Measurements from ENCODE around the gene APBA3. TPM values are rescaled to one million over a fixed set of nuclear protein-coding genes. Genes with fewer than 3 reads are reported as not detected.
A peak's percentile ranks its signal among the peaks of the same experiment; 100 is the strongest.

Gene APBA3
- total RNA-seq, 2 donors from 2014 or later, result 27.5 to 42.2 TPM

DNA sequence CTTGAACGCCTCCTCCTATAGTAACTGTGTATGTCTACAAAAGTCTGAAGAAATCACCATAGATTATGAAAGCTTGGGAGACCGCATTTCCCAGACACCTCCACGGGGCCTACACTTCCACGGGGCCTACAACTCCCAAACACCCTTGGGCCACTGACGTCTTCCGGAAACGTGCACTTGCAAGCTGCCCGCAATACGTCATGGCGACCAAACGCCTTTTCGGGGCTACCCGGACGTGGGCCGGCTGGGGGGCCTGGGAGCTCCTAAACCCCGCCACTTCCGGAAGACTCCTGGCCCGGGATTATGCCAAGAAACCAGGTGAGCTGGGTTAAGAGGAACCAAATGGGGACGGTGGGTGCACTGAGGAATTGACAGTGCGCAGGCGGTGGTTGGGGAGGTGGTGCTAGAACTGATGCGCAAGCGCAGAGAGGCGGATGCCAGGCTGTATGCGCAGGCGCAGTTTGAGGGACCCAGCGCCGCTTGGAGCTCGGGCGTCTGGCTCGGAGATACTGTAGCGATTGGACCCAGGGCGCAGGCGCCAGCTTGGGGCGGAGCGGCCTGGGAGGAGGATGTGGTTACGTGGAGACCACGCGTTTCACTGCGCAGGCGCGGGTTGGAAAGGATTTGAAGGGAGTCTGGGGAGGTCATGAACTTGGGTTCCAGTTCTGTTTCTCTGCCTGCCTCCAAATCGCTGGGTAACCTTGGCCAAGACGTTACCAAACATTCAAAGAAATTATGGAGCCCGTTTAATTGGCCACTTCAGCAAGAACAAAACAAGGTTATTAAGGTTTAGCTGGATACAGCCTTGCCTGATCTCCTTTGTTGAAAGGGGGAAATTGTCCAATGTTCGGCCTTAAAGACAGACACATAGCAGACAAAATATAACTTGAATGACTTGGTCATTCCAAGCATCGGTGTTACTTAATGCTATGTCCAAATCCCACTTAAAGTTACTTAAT, 1.3 kb upstream of the APBA3 start, which contains the start of gene MRPL54:
MRPL54 (plus strand) TSS at position 182 of the 959 bp plus-strand sequence; CDS start at position 201, 19 bp downstream.
- Histone ChIP-seq H3K4me1 (ENCODE audit: control insufficient read depth, insufficient read depth, low read length) (no peaks in the 10 kb centered on the region), H3K27ac (ENCODE audit: low read depth, low read length) (peak within 1 kb of the TSS; percentile 96), H3K4me3 (ENCODE audit: low read length) (peak within 1 kb of the TSS; percentile 94), H3K9me3 (ENCODE audit: control insufficient read depth, low read length) (no peaks in the 10 kb centered on the region), H3K36me3 (ENCODE audit: control insufficient read depth, insufficient read depth, low read length) (peaks cover 5% of the 10 kb centered on the region), H3K9ac (ENCODE audit: extremely low read depth, low read length, poor library complexity, severe bottlenecking) (peak within 1 kb of the TSS; percentile 90), H3K27me3 (ENCODE audit: control insufficient read depth, insufficient read depth, low read length, poor library complexity, severe bottlenecking) (no peaks in the 10 kb centered on the region)
- Mint-ChIP-seq H3K4me1 (no peaks in the 10 kb centered on the region), H3K27ac (peak within 1 kb of the TSS; percentile 99), H3K4me3 (peak within 1 kb of the TSS; percentile 93), H3K27me3 (ENCODE audit: insufficient read depth) (no peaks in the 10 kb centered on the region), H3K9me3 (no peaks in the 10 kb centered on the region), H3K36me3 (ENCODE audit: low read depth) (peaks cover 17% of the 10 kb centered on the region)
- WGBS, 2 experiments (ENCODE audit: insufficient coverage in 1 of 2, insufficient read length in 1 of 2), result 5 to 7% methylated on average over 30 to 47 of the region's 47 CpGs
- peak; percentile 100 for DNase-seq
- no peak for TF ChIP-seq CTCF (conservative IDR thresholded peaks at IDR 0.05)

- H3K27ac ChIP-seq (ENCODE audit: low read depth, low read length), result no peak overlapping the region
- Mint-ChIP-seq H3K9me3 (no peaks in the 10 kb centered on the region), H3K4me3 (peak overlapping the region; percentile 93), H3K36me3 (ENCODE audit: low read depth) (peaks cover 17% of the 10 kb centered on the region), H3K4me1 (no peaks in the 10 kb centered on the region), H3K27me3 (ENCODE audit: insufficient read depth) (no peaks in the 10 kb centered on the region), H3K27ac (peak overlapping the region; percentile 99)
- no peaks in the 10 kb centered on the region for H3K9me3 ChIP-seq (ENCODE audit: control insufficient read depth, low read length)
- peak overlapping the region; percentile 94 for H3K4me3 ChIP-seq (ENCODE audit: low read length)
- H3K27me3 ChIP-seq (ENCODE audit: control insufficient read depth, insufficient read depth, low read length, poor library complexity, severe bottlenecking), result no peaks in the 10 kb centered on the region
- no peak for TF ChIP-seq CTCF (conservative IDR thresholded peaks at IDR 0.05)
- no peaks in the 10 kb centered on the region for H3K4me1 ChIP-seq (ENCODE audit: control insufficient read depth, insufficient read depth, low read length)
- H3K9ac ChIP-seq (ENCODE audit: extremely low read depth, low read length, poor library complexity, severe bottlenecking), result no peak overlapping the region
- H3K36me3 ChIP-seq (ENCODE audit: control insufficient read depth, insufficient read depth, low read length), result peaks cover 5% of the 10 kb centered on the region
- no peak for DNase-seq
- WGBS, 2 experiments (ENCODE audit: insufficient coverage in 1 of 2, insufficient read length in 1 of 2), result no CpG with 5 or more reads among the region's 1 CpG
Measured at GRCh38 chr19:3762130-3762473, 610 bp upstream of the APBA3 start.

DNA sequence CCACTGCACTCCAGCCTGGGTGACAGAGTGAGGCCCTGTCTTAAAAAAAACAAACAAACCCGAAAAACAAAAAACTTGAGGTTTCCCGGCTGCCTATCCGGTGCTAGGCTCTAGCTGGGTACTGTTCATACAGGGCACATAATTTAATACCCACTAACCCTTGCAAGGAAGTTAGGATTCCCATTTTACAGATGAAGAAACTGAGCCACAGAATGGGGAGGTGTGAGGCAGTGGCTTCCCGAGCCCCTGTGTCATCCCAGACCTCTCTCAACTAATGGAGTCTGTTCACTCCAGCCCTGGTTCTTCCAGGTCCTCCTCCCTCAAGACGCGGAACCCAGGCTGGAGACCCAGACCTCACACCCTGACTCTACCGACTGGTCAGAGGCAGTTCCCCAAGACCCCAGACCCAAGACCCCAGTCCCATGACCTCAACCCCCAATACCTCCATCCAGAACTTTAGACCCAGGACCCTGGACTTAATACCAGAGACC, 576 bp downstream of the APBA3 start:
- no peak overlapping the region for H3K27ac ChIP-seq (ENCODE audit: low read depth, low read length)
- Mint-ChIP-seq H3K27ac (peak overlapping the region; percentile 91), H3K4me1 (no peaks in the 10 kb centered on the region), H3K4me3 (peak overlapping the region; percentile 93), H3K36me3 (ENCODE audit: low read depth) (peaks cover 15% of the 10 kb centered on the region), H3K9me3 (no peaks in the 10 kb centered on the region), H3K27me3 (ENCODE audit: insufficient read depth) (no peaks in the 10 kb centered on the region)
- peak overlapping the region; percentile 94 for H3K4me3 ChIP-seq (ENCODE audit: low read length)
- H3K36me3 ChIP-seq (ENCODE audit: control insufficient read depth, insufficient read depth, low read length), result peaks cover 5% of the 10 kb centered on the region
- H3K9me3 ChIP-seq (ENCODE audit: control insufficient read depth, low read length), result no peaks in the 10 kb centered on the region
- no peak for TF ChIP-seq CTCF (conservative IDR thresholded peaks at IDR 0.05)
- H3K4me1 ChIP-seq (ENCODE audit: control insufficient read depth, insufficient read depth, low read length), result no peaks in the 10 kb centered on the region
- peak overlapping the region; percentile 84 for H3K9ac ChIP-seq (ENCODE audit: extremely low read depth, low read length, poor library complexity, severe bottlenecking)
- 50 to 55% methylated on average over 4 to 7 of the region's 7 CpGs for WGBS, 2 experiments (ENCODE audit: insufficient coverage in 1 of 2, insufficient read length in 1 of 2)
- no peak for DNase-seq
- no peaks in the 10 kb centered on the region for H3K27me3 ChIP-seq (ENCODE audit: control insufficient read depth, insufficient read depth, low read length, poor library complexity, severe bottlenecking)
